Hematopoietic multipotent progenitor cell treated with erythropoietin and hydrocortisone succinate and interleukin-3 and kit ligand, for 17 days (in vitro differentiated cells): ENCODE results near the gene MYH1.

Source experiments
- DNase-seq: peaks from one replicate; pipeline ENCODE4 v3.0.0-alpha.2; 2015; ENCODE audit warnings: low spot score

MYH1 gene

GRCh38 chr17:10477701-10478100, 40.6 kb downstream of the MYH1 start:
- DNase-seq, result no peak

- no peak for DNase-seq
Observed at GRCh38 chr17:10474536-10474935, 43.8 kb downstream of the MYH1 start.

- no peak for DNase-seq
Observed at GRCh38 chr17:10471858-10472257, 46.5 kb downstream of the MYH1 start.

GRCh38 chr17:10469459-10469858, 48.9 kb downstream of the MYH1 start, which contains the start of gene MYH4:
Gene MYH4, minus strand, starts transcription at chr17:10469559. Its CDS starts 2,814 bp downstream, at chr17:10466745.
- DNase-seq, result no peak

DNA sequence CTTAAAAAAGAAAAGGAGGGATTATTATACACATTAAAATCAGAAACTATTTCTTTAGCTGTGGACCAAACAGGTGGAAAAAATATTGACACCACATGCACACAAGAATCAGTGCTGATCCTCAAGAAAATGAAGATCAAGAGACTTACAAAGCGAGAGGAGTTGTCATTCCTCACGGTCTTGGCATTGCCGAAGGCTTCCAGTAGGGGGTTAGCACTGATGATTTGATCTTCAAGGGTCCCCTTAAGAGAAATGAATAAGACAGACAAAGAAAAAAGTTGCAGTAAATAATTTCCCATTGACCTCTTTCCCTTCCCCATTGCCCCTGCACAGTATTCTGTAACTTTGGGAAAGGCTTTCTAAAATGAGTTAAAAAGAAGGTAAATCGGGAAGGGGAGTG, 54.9 kb downstream of the MYH1 start:
- DNase-seq, result no peak

DNA sequence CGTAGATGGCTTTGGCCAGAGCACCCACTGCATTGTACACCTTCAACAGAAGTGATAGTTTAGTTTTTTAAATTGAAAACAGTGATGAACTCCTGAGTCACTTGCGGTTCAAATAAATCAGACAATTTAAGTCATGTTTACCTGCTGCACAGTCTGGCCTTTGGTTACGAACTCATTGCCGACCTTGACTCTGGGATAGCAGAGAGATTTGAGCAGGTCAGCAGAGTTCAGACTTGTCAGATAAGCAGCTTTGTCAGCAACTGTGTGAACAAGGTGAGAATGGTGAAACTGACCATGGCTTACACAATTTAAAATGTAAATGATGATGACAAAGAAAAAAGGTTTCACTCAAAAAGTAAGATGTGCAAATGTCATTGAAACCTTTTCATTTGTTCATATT, 58.3 kb downstream of the MYH1 start:
- no peak for DNase-seq

- no peak for DNase-seq
Observed at GRCh38 chr17:10458701-10459100, 59.6 kb downstream of the MYH1 start.

DNA sequence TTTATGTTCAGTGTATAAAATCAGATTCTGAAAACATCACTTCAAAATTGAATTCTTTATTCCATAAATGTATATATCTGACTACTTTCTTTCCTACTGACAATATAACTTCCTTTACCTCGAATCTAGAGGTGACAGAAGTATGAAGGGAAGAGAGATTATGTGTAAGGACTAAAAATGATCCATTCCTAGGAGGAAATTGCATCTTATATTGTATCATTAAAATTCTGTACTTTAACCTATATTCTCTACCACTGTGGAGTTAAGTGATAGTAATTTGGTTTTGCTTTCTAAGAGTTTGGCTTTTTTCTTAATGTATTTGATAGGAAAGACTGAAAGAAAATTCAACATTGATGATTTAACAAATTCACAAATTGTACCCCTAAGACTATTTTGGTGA, 60.4 kb downstream of the MYH1 start:
- DNase-seq, result no peak

DNA sequence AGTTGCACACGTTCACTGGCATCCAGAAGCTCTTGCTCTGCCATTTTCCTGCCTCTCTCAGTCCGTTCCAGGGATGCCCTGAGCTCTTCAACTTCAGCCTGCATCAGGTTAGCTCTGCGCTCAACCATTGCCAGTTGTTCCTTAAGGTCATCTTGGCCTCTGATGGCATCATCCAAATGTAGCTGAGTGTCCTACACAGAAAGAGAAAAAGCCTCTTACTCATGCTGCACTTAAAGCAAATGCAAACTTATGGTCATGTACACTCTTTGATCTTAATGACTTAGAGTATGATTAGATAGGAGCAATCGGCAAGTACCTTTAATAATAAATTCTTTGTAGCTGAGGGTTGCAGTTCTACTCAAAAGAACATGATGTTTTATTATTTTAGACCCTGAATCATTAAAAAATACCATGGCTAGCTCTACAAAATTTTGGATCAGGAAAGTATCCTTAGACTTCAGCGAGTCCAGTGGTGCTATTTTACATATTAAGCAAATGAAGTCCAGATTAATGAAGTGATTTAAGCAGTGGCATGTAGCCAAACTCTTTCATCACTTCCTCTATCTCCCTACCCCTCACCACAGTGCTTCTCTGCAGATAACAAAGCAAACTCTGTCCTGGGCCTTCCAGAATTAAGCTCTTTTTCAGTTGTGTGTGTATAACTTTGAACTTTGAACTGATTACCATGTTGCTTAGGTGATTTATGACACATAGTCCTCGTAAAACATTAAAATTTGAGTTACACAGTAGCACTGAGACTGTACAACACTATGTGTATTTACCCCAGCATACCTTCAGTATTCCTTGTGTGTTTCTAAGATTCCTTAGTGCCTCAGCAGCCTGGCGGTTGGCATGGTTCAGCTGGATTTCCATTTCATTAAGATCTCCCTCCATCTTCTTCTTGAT, 71.1 kb downstream of the MYH1 start:
- no peak for DNase-seq
